Suprapubic skin (tissue), 4 donors: ENCODE data around the gene FRMPD3. TPM values are rescaled to one million over a fixed set of nuclear protein-coding genes. Genes with fewer than 3 reads are reported as not detected.
A peak's percentile ranks its signal among the peaks of the same experiment; 100 is the strongest.

Experiments used
- DNase-seq, 2 donors: peaks; one replicate each; pipeline ENCODE4 v3.0.0-alpha.2; 2019; ENCODE audit warnings: low spot score in 2 of 2
- H3K27ac ChIP-seq: fragments of 200-600 bp; sonication (generic); one replicate; pipeline ENCODE4 v1.5.1; 2019
- H3K27me3 ChIP-seq: fragments of 200-600 bp; sonication (generic); one replicate; pipeline ENCODE4 v1.5.1; 2019
- H3K36me3 ChIP-seq: fragments of 200-600 bp; sonication (generic); one replicate; pipeline ENCODE4 v1.5.1; 2019
- H3K4me1 ChIP-seq: fragments of 200-600 bp; sonication (generic); one replicate; pipeline ENCODE4 v1.5.1; 2019
- H3K4me3 ChIP-seq: fragments of 200-600 bp; sonication (generic); one replicate; pipeline ENCODE4 v1.5.1; 2019; ENCODE audit warnings: mild to moderate bottlenecking
- H3K9me3 ChIP-seq: fragments of 200-600 bp; sonication (generic); one replicate; pipeline ENCODE4 v1.5.1; 2019
- CTCF ChIP-seq, 2 donors: fragments of 200-600 bp in 1 of 2; fragments of 450-650 bp in 1 of 2; sonication (generic) in 1 of 2; IDR thresholded peaks; one replicate each; pipeline ENCODE4 v1.5.1; 2016 to 2019; ENCODE audit warnings: antibody characterized with exemption in 2 of 2, mild to moderate bottlenecking in 1 of 2, moderate library complexity in 1 of 2
- EP300 ChIP-seq: sonication (generic); formaldehyde crosslinking; IDR thresholded peaks from one replicate; pipeline ENCODE4 v1.6.1; 2017; ENCODE audit warnings: antibody characterized with exemption
- POLR2A ChIP-seq, 2 donors: fragments of 450-650 bp; IDR thresholded peaks; one replicate each; pipeline ENCODE4 v1.6.1; 2017; ENCODE audit warnings: antibody characterized with exemption in 2 of 2, mild to moderate bottlenecking in 2 of 2, moderate library complexity in 2 of 2
- POLR2AphosphoS5 ChIP-seq, 3 donors: sonication (generic); formaldehyde crosslinking; IDR thresholded peaks; one replicate each; pipeline ENCODE4 v1.6.1; 2017; ENCODE audit warnings: antibody characterized with exemption in 3 of 3
- WGBS: methylation state at CpG from one replicate; pipeline ENCODE4 v1.1.5; 2018; 5-methylcytosine and 5-hydroxymethylcytosine counted together
- total RNA-seq, 4 donors: library from RNA; depleted of rRNA; stranded (reverse); fragments of >200 nt; gene quantifications; one replicate each; pipeline ENCODE4 v1.1.0, GENCODE V29; 2016

The FRMPD3 gene
- not detected for total RNA-seq

DNA sequence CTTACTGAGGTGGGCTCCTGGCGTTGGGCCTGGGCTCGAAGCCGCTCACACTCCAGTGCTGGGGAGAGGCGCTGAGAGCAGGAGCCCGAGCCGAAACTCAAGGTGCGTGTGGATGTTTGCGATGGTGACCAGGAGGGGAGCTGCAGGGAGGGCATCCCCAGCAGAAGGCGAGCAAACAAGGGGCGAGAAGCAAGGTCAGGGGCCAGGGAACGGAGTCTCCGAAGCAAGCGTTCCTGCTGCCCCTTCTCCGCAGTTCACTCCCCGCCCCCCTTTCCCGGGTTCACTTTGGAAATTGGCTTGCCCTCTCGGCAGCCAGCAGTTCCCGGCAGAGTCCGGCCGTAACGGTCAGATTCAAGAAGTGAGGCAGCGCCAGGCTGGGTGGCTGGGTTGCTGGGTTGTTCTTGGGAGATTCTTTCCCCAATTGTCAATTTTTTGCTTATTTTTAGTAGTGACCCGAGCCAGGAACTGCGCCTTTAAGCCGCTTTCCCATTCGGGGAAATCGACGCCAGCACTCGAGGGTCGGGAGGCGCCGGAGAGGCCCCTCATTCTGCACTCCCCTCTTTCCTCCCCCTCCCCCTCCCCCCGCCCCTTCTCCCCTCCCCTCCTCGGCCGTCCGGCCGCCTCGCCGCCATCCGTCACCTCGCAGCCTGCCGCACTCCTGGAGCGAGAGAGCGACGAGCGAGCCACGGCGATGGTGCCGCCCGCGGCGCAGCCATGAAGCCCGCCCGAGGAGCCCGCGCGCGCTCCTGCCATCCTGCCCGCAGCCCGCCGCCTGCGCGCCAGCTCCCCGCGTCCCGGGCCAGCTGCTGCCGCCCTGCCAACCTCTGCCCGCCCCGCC lies at the start of gene FRMPD3:
FRMPD3 (plus strand) TSS at position 655 of the 838 bp plus-strand sequence. CDS start 76,937 bp downstream, outside the sequence.
- peaks cover 7% of the 10 kb centered on the region for H3K4me1 ChIP-seq
- no peak for TF ChIP-seq POLR2A (IDR thresholded peaks at IDR 0.05)
- TF ChIP-seq CTCF (IDR thresholded peaks at IDR 0.05) = no peak
- TF ChIP-seq POLR2AphosphoS5 (IDR thresholded peaks at IDR 0.05) = no peak
- no peak for TF ChIP-seq EP300
- H3K36me3 ChIP-seq = no peaks in the 10 kb centered on the region
- no peak for DNase-seq
- H3K9me3 ChIP-seq = no peaks in the 10 kb centered on the region
- no peak within 1 kb of the TSS for H3K27ac ChIP-seq
- 33% methylated on average over 28 of the region's 69 CpGs for WGBS
- H3K27me3 ChIP-seq = peaks cover 25% of the 10 kb centered on the region
- peak within 1 kb of the TSS; percentile 53 for H3K4me3 ChIP-seq

DNA sequence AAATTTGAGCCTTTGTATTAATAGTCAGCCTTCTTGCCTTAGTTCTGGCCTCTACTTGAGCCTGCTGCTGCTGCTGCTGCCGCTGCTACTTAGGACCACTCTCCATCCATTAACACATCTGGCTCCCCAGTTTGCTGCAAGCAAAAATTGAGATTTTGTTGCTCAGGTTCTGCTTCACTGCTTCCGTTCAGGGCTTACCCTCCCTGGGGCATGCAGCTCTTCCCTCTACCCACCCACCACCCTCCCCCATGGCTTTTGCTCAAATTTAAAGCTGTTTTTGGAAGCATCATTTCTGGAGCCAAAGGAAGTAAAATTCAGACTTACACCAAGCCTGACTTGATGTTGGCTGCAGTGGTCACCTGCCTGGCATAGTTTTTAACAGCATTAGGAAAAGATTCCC lies 28.9 kb upstream of the FRMPD3 start:
- DNase-seq = no peak
- Histone ChIP-seq H3K27me3 (no peaks in the 10 kb centered on the region), H3K9me3 (no peaks in the 10 kb centered on the region), H3K4me1 (no peaks in the 10 kb centered on the region), H3K4me3 (no peak overlapping the region), H3K36me3 (no peaks in the 10 kb centered on the region), H3K27ac (no peak overlapping the region)
- 65% methylated on average over 2 of the region's 2 CpGs for WGBS
- TF ChIP-seq CTCF (IDR thresholded peaks at IDR 0.05) (no peak), POLR2AphosphoS5 (IDR thresholded peaks at IDR 0.05) (no peak), EP300 (no peak), POLR2A (IDR thresholded peaks at IDR 0.05) (no peak)

- Histone ChIP-seq H3K36me3 (no peaks in the 10 kb centered on the region), H3K4me3 (no peak overlapping the region), H3K9me3 (no peaks in the 10 kb centered on the region), H3K27me3 (no peaks in the 10 kb centered on the region), H3K27ac (no peak overlapping the region), H3K4me1 (no peaks in the 10 kb centered on the region)
- TF ChIP-seq EP300 (no peak), CTCF (IDR thresholded peaks at IDR 0.05) (no peak), POLR2AphosphoS5 (IDR thresholded peaks at IDR 0.05) (no peak), POLR2A (IDR thresholded peaks at IDR 0.05) (no peak)
- WGBS = 69% methylated on average over 3 of the region's 3 CpGs
- DNase-seq = no peak
Measured at GRCh38 chrX:107421337-107421861, 28.1 kb upstream of the FRMPD3 start.

GRCh38 chrX:107429090-107429489 lies 20.4 kb upstream of the FRMPD3 start:
- Histone ChIP-seq H3K27me3 (no peaks in the 10 kb centered on the region), H3K27ac (no peak overlapping the region), H3K4me1 (no peaks in the 10 kb centered on the region), H3K9me3 (no peaks in the 10 kb centered on the region), H3K36me3 (no peaks in the 10 kb centered on the region), H3K4me3 (no peak overlapping the region)
- DNase-seq = no peak
- WGBS = 48% methylated on average over 6 of the region's 6 CpGs
- TF ChIP-seq POLR2A (IDR thresholded peaks at IDR 0.05) = no peak
- TF ChIP-seq EP300 = no peak
- TF ChIP-seq CTCF (IDR thresholded peaks at IDR 0.05) = no peak
- no peak for TF ChIP-seq POLR2AphosphoS5 (IDR thresholded peaks at IDR 0.05)

- Histone ChIP-seq H3K27me3 (no peaks in the 10 kb centered on the region), H3K27ac (no peak overlapping the region), H3K4me3 (no peak overlapping the region), H3K4me1 (no peaks in the 10 kb centered on the region), H3K36me3 (no peaks in the 10 kb centered on the region), H3K9me3 (no peaks in the 10 kb centered on the region)
- DNase-seq = no peak
- whole genome bisulfite sequencing = 70% methylated on average over 3 of the region's 3 CpGs
- TF ChIP-seq POLR2AphosphoS5 (IDR thresholded peaks at IDR 0.05) (no peak), CTCF (IDR thresholded peaks at IDR 0.05) (no peak), EP300 (no peak), POLR2A (IDR thresholded peaks at IDR 0.05) (no peak)
Measured at GRCh38 chrX:107440187-107440586, 9.3 kb upstream of the FRMPD3 start.
